C1 segment of cervical spinal cord (tissue), 14 donors: Measurements from ENCODE around the gene OBP2A.
"Not testable (repeated sequence)": the region's sequence is repeated elsewhere in the genome, so short reads cannot be mapped to it uniquely, and the experiment has no call there.

ENCODE experiments used
- DNase-seq, 14 donors: peaks; one replicate each; lab custom pipeline; 2025; lab: John Stamatoyannopoulos, UW

Gene OBP2A

GRCh38 chr9:135526089-135526729 is 19.7 kb upstream of the OBP2A start:
- no peak for DNase-seq

- no peak for DNase-seq
Measured at GRCh38 chr9:135526730-135527571, 19.0 kb upstream of the OBP2A start.

DNA sequence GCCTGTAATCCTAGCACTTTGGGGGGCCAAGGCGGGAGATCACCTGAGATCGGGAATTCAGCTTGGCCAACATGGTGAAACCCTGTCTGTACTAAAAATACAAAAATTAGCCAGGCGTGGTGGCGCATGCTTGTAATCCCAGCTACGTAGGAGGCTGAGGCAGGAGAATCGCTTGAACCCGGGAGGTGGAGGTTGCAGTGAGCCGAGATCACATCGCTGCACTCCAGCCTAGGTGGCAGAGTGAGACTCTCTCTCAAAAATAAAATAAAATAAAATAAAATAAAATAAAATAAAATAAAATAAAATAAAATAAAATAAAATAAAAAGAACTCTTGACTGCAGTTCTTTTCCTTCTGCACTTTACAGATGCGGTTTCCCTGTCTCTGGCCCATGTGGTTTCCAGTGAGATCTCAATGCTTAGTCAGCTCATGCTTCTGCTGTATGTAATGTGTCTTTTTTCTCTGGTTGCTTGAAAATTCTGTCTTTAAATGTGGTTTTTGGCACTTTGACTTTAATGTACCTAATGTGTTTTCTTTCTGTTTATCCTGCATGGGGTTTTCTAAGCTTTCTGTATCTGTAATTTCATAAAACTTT is 17.0 kb upstream of the OBP2A start:
- DNase-seq: not testable (repeated sequence)

DNA sequence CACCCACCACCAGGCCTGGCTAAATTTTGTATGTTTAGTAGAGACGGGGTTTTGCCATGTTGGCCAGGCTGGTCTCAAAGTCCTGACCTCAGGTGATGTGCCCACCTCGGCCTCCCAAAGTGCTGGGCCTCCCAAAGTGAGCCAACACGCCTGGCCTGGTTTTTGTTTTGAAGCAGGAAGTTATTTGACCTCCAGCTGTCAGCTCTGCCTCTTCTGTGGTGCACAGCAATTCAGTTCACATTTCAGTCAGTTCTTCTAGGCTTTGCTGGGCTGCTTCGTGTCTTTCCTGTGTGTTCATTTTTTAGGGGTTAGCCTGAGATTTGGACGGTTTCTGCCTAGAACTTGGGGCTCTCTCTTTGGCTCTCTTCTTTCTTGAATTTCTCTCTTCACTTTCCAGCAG is 15.8 kb upstream of the OBP2A start:
- DNase-seq: no peak

DNA sequence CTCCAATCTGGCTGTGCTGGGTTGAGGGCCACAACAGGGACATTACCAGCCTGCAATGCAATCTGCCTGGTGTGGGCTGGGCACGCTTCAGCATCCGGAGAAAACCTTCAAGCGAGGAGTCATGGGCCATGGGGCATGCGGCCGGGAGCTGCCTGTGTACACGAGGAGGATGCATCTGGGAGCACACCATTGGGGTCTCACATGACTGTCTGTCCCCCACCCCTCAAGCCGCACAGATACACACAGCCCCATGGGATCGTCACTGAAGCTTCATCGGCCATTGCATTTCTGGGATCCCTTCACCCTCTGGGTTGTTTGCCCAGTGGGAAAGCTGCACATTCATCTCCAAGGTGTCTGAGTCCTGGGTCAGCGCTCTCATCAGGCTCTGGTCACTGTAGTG is 14.8 kb upstream of the OBP2A start:
- no peak for DNase-seq

GRCh38 chr9:135533113-135533512 is 12.8 kb upstream of the OBP2A start:
- no peak for DNase-seq

- DNase-seq: no peak
Measured at GRCh38 chr9:135533674-135534073, 12.3 kb upstream of the OBP2A start.

DNA sequence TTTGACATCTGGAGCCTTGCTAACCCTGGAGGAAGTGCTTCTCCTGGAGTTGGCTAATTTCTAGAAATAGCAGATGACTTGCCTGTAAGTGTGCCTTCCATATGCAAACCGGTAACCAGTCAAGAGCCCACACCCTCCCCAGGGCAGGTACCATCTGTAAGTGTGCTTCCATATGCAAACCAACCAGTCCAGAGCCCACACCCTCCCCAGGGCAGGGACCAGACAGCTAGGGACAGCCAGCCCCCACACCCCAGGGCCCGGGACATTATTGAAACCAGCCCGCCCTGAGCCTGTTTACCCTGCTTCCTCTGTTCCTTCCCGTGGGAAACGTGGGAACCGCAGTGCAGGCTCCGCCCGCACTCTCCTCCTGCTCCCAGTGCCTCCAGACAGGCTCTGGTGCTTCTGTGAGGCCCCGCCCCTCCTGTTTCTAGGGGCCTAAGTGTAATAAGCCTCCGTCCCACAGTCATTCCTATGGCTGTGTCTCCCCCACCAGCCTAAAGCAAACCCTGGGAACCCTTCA is 11.7 kb upstream of the OBP2A start:
- not testable (repeated sequence) for DNase-seq

DNA sequence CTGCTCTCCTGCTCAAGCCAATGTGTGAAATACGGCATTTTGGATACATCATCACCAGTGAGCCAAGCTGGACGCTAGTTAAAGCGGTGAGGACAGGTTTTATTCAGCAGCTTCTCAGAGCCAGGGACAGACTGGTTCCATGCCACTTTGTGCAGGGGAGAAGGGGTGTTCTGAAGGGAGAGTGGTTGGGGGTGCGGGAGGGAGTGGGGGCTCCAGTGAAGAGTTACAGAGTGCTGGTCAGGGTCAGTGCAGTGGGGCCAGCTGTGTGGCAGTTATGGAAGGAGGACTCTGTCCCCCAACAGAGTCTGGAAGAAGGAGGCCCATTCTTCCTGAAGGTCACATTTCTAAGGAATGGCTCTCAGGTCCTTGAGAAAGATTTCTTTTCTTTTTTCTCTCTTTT is 11.1 kb upstream of the OBP2A start:
- not testable (repeated sequence) for DNase-seq

- DNase-seq: not testable (repeated sequence)
Measured at GRCh38 chr9:135535631-135536030, 10.3 kb upstream of the OBP2A start.

DNA sequence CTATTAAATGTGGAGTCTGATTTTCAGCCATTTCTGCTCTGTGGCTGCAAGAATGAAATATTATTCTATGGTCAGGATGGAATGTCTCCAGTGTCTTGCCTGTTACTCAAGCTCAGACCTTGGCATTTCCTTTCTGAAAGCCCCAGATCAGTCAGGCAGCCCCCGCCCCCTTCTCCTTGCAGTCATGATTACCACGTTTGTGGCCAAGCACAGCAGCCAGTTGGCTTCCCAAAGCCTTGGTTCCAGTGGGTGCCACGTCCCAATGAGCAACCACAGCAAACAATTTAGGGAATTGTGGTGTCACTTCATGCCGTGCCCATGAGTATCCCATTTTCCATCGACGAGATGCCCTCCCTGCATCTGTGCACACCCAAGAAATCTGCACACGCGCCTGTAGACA is 9.7 kb upstream of the OBP2A start:
- no peak for DNase-seq

- DNase-seq: not testable (repeated sequence)
Measured at GRCh38 chr9:135543262-135543894, 2.5 kb upstream of the OBP2A start.

DNA sequence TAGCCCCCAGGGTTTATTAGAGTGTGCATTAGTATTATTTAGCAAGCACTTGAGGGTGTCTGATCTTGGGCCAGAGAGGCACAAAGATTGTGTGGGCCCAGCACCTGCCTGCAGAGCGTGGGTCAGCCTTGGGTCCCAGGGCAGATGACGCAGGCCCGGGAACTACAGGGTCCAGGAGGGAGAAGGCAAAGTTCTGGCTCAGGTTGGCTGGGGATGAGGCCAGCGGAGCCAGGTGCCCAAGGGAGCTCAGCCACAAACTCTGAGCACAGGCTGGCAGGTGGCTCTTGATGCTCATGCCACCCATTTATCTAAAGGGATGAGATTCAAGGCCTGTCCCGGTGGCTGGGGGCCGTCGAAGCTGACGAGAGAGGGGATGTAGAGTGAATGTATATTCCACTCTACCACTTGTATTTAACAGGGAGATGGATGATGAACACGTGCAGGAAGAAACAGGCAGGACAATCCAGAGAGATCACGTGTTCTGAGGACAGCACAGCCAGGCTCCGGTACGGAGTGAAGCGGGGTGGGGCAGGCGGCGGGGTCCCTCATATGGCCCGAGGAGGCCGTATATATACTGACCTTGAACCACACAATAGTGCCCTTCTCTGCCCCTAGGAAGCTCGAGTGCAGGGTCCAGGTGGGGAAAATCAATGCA is 818 bp upstream of the OBP2A start:
- DNase-seq: no peak

DNA sequence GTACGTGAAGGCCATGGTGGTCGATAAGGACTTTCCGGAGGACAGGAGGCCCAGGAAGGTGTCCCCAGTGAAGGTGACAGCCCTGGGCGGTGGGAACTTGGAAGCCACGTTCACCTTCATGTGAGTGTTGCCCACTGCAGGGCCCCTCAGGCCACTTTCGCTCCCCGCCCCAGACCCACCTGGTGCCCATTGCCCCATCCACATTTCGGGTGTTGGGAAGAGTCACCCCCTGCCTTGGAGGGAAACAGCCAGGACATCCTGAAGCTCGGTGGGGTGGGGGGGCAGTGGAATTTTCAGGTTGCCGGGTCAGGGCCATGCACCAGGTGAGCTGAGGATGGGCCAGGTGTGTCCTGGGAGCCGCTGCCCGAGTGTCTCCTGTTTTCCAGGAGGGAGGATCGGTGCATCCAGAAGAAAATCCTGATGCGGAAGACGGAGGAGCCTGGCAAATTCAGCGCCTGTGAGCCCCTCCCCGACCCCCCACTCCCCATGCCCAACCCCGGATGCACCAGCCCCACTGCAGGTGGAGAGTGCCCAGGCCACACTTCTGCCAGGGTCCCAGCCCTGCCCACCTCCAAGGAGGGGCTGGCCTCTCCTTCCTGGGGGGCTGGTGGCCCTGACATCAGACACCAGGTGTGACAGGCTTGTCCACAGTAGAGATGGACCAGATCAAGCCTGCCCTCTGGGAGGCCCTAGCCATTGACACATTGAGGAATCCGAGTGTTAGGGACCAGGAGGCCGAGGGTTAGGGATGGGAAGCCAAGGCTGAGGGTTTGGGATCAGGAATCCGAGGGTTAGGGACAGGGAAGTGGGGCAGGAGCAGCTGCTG is 1.1 kb downstream of the OBP2A start:
- DNase-seq: not testable (repeated sequence)

DNA sequence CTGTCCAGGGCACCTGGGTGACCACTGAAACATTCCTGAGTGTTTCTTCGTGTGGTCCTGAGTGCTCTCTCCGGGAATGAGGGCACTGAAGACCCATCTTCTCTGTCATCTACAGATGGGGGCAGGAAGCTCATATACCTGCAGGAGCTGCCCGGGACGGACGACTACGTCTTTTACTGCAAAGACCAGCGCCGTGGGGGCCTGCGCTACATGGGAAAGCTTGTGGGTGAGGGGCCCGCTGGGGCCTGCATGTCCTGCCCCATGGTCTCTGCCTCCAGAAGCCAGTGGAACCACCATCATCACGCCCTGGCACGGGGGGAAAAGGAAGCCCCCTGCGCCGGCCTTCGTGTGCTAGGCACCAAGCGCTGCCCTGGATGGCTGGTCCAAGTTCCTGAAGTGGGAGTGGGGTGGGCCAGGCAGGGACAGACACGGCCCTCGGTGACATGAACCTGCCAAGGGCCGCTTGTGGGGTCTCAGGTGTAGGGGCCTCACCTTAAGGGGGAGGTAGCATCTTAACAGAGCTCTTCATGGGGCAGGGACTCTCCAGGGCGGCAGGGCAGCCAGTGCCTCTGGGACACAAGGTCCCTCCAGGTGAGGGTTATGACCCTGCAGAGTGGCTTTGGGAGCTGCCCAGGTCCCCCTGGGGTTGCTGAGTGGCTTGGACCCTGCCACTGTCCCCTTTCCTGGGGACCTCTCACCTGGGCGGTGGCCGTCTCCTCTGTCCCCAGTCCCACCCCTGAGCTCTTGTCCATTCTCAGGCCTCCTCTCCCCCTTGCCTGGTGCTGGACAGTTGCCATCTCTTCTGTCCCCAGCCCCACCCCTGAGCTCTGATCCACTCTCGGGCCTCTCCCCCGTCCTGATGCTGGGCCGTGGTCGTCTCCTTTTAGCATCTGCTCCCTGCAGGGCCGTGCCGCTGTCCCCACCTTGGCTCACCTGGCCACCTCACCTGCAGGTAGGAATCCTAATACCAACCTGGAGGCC is 2.1 kb downstream of the OBP2A start:
- DNase-seq: no peak

DNA sequence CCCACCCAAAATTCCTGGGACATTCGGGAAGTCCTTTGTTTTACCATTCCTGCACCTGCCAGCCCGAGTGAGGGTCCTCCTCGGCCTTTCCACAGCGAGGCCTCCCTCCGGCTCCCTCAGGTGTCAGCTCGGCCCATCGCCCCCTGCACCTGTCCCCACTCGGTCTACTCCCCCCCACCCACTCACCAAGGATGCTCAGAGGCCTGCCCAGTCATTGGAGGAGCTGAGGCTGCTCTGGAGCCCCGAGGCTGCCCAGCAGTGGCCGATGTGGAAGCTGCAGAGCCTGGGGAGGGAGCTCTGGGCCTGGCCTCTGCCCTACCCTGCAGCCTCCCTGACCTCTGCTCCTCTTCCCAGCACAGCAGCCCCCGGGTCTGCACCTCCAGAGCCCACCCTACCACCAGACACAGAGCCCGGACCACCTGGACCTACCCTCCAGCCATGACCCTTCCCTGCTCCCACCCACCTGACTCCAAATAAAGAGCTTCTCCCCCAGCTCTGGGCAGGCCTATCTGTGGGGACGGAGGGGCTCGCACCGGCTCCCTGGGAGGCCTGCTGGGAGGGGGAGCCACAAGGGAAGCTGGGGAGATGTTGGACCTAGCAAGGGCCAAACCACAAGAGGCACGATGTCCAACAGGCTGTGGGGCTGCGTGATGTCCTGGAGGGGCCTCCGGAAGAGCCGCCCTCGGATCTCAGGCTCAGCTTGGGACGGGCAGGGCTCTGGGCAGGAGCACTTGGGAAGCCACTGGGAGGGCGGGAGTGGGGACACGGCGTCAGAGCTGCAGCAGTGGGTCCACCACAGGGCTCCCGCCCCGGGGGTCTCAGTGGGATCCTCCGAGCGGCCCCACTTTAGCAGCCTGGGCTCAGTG is 3.8 kb downstream of the OBP2A start:
- DNase-seq: not testable (repeated sequence)

- DNase-seq: no peak
Measured at GRCh38 chr9:135550344-135550918, 4.5 kb downstream of the OBP2A start.

GRCh38 chr9:135551031-135551430 is 5.1 kb downstream of the OBP2A start:
- no peak for DNase-seq
